ENCODE results near the gene PYGB.
A peak's percentile ranks its signal among the peaks of the same experiment; 100 is the strongest.

The PYGB gene

DNA sequence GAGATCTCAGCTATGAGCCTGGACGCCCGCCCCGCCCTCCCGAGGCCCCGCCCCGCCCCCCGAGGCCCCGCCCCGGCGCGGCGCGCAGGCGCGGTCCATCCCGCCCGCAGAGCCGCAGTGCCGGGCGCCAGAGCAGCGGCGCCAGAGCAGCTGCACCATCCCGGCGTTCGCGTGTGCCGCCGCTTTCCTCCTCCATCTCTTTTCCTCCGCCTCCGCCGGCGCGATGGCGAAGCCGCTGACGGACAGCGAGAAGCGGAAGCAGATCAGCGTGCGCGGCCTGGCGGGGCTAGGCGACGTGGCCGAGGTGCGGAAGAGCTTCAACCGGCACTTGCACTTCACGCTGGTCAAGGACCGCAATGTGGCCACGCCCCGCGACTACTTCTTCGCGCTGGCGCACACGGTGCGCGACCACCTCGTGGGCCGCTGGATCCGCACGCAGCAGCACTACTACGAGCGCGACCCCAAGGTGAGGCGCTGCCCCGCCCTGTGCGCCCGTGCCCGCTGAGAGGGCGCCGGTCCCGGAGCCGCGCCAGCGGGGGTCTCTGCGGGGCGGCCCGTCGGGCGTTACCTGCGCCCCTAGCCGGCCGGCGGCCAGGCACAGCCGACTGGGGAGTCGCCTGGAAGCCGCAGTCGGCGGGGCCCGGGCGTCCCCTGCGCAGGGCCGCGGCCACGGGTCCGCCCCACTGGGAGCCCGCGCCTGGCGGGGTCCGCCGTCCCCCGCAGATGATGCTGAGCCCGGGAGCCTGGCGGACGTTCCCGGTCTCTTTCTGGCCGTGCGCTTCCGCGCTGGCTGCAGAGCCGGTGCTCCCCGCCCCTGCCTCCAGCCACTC, at the start of gene PYGB:
TSS of gene PYGB (plus strand) at position 130 of the 830 bp plus-strand sequence. CDS start at position 224, 94 bp downstream.
- peak; percentile 51 for DNase-seq (ENCODE audit: insufficient read length, low spot score)
- TF ChIP-seq, protein P1, sequence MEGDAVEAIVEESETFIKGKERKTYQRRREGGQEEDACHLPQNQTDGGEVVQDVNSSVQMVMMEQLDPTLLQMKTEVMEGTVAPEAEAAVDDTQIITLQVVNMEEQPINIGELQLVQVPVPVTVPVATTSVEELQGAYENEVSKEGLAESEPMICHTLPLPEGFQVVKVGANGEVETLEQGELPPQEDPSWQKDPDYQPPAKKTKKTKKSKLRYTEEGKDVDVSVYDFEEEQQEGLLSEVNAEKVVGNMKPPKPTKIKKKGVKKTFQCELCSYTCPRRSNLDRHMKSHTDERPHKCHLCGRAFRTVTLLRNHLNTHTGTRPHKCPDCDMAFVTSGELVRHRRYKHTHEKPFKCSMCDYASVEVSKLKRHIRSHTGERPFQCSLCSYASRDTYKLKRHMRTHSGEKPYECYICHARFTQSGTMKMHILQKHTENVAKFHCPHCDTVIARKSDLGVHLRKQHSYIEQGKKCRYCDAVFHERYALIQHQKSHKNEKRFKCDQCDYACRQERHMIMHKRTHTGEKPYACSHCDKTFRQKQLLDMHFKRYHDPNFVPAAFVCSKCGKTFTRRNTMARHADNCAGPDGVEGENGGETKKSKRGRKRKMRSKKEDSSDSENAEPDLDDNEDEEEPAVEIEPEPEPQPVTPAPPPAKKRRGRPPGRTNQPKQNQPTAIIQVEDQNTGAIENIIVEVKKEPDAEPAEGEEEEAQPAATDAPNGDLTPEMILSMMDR (IDR thresholded peaks at IDR 0.05; ENCODE audit: insufficient read depth, missing control alignments), result no peak
- no peak for FAIRE-seq

DNA sequence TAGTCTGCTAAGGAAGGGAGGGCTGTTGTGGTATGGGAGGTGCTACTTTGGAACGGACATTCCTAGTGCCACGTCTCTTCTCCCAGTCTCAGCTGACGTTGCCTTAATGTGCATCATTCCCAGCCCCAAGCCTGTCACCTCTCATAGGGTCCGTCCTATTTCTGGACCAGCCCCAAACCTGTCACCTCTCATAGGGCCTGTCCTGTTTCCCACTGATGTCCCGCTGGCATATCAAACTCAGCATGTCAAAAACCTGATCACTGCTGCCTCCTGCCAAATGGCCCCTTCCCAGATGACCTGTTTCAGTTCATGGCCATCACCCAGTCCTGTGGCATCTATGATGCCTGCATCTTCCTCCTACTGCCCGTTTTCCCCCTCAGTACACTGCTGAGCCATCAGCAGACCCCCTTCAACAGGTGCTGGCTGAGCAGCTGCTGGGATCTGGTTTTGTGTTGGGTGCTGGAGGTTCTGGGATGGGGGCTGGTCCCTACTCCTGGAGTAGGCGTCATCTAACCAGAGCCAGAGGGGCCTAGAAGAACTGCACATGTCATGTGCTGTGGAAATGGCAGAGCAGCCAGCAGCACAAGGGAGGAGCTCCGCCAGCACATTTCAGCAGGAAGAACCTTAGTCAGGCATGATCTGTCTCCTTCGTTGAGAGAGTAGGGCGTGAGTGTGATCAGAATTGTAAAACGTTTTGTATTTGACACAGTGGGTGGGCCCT, 49.1 kb upstream of the PYGB start:
- no peak for DNase-seq (ENCODE audit: insufficient read length, low spot score)
- no peak for FAIRE-seq
- TF ChIP-seq, protein P1 (IDR thresholded peaks at IDR 0.05; ENCODE audit: insufficient read depth, missing control alignments), result no peak

DNA sequence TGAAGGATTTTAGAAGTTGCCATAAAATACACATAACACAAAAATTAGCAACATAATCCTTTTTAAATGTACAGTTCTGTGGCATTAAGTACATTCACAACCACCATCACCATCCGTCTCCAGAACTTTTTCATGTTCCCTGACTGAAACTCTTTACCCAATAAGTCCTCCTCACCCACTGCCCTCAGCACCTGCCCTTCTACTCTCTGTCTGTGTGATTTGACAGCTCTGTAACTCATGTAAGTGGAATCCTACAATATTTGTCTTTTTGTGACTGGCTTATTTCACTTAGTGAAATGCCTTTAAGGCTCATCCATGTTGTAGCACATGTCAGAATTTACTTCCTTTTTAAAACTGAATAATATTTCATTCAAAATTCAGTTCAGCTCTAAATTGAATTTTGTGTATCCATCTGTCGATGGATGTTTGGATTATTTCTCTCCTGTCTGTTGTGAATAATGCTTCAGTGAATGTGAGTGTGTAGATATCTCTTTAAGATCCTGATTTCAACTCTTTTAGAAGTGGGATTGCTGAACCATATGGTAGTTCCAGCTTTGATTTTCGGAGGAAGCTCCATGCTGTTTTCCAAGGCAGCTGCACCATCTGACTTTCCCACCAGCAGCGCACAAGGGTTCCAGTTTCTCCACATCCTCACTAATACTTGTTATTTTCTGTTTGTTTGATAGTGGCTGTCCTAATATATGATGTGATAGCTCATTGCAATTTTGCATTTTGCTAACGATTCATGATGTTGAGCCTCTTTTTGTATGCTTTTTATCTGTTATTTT, 48.2 kb upstream of the PYGB start:
- FAIRE-seq (no peak), DNase-seq (ENCODE audit: insufficient read length, low spot score) (no peak)
- TF ChIP-seq, protein P1 (IDR thresholded peaks at IDR 0.05; ENCODE audit: insufficient read depth, missing control alignments), result no peak

DNA sequence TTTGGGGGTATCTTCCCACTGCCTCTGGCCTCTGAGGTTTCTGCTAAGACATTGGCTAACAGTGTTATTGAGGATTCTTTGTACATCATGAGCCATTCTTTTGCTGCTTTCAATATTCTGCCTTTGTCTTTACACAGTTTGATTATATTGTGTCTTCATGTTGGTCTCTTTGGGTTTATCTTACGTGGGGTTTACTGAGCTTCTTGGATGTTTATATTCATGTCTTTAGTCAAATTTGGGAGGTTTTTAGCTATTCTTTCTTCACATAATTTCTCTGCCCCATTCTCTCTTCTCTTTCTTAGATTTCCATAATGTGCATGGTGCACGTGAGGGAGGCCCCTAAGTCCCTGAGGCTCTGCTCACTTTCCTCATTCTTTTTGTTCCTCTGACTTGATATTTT, 44.8 kb upstream of the PYGB start:
- FAIRE-seq, result no peak
- no peak for DNase-seq (ENCODE audit: insufficient read length, low spot score)
- TF ChIP-seq, protein P1 (IDR thresholded peaks at IDR 0.05; ENCODE audit: insufficient read depth, missing control alignments), result no peak

DNA sequence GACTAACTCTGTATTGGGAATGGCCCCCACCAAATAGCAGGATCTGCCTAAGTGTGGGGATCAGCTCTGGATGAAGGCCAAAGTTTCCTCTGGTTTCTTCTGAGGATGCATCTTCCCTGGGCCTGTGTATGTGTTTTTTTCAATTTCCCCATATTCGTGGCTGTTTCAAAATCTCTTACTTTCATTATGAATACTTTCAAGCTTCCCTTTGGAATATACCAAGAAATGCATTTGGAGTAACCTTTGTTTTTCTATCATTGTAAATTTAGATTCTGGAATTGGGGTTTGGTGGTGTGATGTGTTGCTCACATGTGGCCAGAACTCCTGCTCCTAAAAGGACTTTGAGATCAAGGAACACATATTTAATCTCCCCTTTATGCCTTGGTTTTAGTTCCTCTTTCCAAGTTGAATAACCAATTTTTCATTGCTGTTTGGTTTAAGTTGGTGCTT, 44.0 kb upstream of the PYGB start:
- DNase-seq (ENCODE audit: insufficient read length, low spot score) (no peak), FAIRE-seq (no peak)
- TF ChIP-seq, protein P1 (IDR thresholded peaks at IDR 0.05; ENCODE audit: insufficient read depth, missing control alignments), result no peak

DNA sequence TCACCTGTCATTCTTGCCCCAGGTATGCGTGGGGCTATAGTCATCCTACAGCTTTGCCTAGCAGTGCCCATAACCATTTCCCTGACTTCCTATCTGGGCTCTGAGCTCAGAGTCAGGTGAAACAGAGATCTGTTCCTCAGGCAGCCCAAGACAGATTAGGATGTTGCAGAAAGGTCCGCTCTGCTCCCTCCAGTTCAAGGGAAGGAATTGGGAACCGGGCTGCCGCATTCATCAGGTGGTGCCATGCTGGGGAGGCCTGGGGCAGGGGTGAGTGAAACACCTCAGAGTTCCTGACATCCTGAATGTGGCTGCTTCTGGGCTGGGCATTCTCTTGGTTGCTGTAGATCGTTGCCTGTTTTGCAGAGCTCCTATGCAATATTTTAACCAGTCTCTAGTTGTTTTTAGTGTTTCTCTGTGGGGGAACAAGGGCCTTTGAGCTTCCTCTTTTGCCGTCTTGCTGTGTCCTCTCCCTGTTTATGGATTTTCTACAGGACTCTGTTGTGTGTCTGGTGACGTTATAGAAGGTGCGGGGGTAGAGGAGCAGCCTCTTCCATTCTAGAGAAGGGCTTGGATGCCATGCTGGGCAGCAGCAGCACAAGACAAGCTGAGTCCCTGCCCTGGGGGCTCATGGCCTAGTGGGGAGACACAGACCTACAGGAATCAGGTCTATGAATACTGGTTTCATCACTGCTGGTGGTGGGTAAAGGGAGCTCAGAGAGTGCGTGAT, 43.2 kb upstream of the PYGB start:
- FAIRE-seq, result no peak
- TF ChIP-seq, protein P1 (IDR thresholded peaks at IDR 0.05; ENCODE audit: insufficient read depth, missing control alignments), result no peak
- no peak for DNase-seq (ENCODE audit: insufficient read length, low spot score)
